CD4-positive, alpha-beta memory T cell (primary cell): Measurements from ENCODE around the gene GGA1. TPM values are rescaled to one million over a fixed set of nuclear protein-coding genes. Genes with fewer than 3 reads are reported as not detected.
A peak's percentile ranks its signal among the peaks of the same experiment; 100 is the strongest.

Experiments
- CTCF ChIA-PET: fragments of 350-600 bp; sonication (Branson Sonifier 250); formaldehyde crosslinking; loops from one replicate; lab custom pipeline; 2021; ENCODE audit warnings: inconsistent platforms; ENCODE audit not compliant: partially characterized antibody; lab: Charles Lee
- POLR2A ChIA-PET: fragments of 350-600 bp; sonication (Branson Sonifier 250); formaldehyde crosslinking; loops from one replicate; lab custom pipeline; 2021; ENCODE audit not compliant: partially characterized antibody; lab: Charles Lee
- DNase-seq, 5 donors: peaks; one replicate each; pipeline versions ENCODE4 v3.0.0 to v3.0.0-alpha.2; 2020 to 2022; ENCODE audit warnings: mixed read lengths in 1 of 5
- H3K27ac ChIP-seq: one replicate; pipeline ENCODE4 v1.7.0; 2013; ENCODE audit warnings: low read depth, low read length
- H3K27me3 ChIP-seq: 2 replicates; pipeline ENCODE4 v1.7.0; 2013; ENCODE audit warnings: mild to moderate bottlenecking, low read length, moderate library complexity; ENCODE audit not compliant: insufficient read depth
- H3K36me3 ChIP-seq: 2 replicates; pipeline ENCODE4 v1.7.0; 2013; ENCODE audit warnings: mild to moderate bottlenecking, low read length, moderate library complexity; ENCODE audit not compliant: insufficient read depth
- H3K4me1 ChIP-seq: 2 replicates; pipeline ENCODE4 v1.7.0; 2013; ENCODE audit warnings: mild to moderate bottlenecking, low read length, moderate library complexity; ENCODE audit not compliant: insufficient read depth
- H3K4me3 ChIP-seq, 2 donors: one replicate each; pipeline ENCODE4 v1.7.0; 2013; ENCODE audit warnings: low read length in 2 of 2, mild to moderate bottlenecking in 1 of 2
- H3K9me3 ChIP-seq, 2 donors: one replicate each; pipeline ENCODE4 v1.7.0; 2013; ENCODE audit warnings: low read length in 2 of 2, control low read depth in 1 of 2; ENCODE audit not compliant: control insufficient read depth in 1 of 2
- H3K27ac Mint-ChIP-seq, 7 donors: one replicate each; pipeline ENCODE4 v1.8.0; 2020 to 2021; ENCODE audit warnings: mixed read lengths in 7 of 7, mild to moderate bottlenecking in 6 of 7, inconsistent platforms in 3 of 7, moderate library complexity in 3 of 7
- H3K27me3 Mint-ChIP-seq, 2 donors: one replicate each; pipeline ENCODE4 v1.8.0; 2020 to 2021; ENCODE audit warnings: mixed read lengths in 2 of 2
- H3K36me3 Mint-ChIP-seq, 2 donors: one replicate each; pipeline ENCODE4 v1.8.0; 2020 to 2021; ENCODE audit warnings: mixed read lengths in 2 of 2, inconsistent platforms in 1 of 2, mild to moderate bottlenecking in 1 of 2
- H3K4me1 Mint-ChIP-seq, 4 donors: one replicate each; pipeline ENCODE4 v1.8.0; 2020 to 2021; ENCODE audit warnings: mixed read lengths in 4 of 4, mild to moderate bottlenecking in 1 of 4
- H3K4me3 Mint-ChIP-seq, 8 donors: one replicate each; pipeline ENCODE4 v1.8.0; 2020 to 2021; ENCODE audit warnings: mixed read lengths in 8 of 8, mild to moderate bottlenecking in 7 of 8, moderate library complexity in 6 of 8, inconsistent platforms in 3 of 8
- H3K9me3 Mint-ChIP-seq, 8 donors: one replicate each; pipeline ENCODE4 v1.8.0; 2020 to 2021; ENCODE audit warnings: mixed read lengths in 8 of 8, mild to moderate bottlenecking in 5 of 8, inconsistent platforms in 3 of 8, moderate library complexity in 1 of 8
- intact Hi-C: fragments of 100-400 bp; cut with micrococcal nuclease; formaldehyde crosslinking; loops from one replicate; pipeline ENCODE4 v1.15.1; 2023
- polyA plus RNA-seq, 2 donors: library from polyadenylated mRNA; unstranded; fragments of 300-500 nt; fragmentation: Illumina TruSeq; gene quantifications; one replicate each; pipeline ENCODE4 v1.2.3, GENCODE V29; 2021
- total RNA-seq, 2 experiments: library from RNA; stranded (reverse); gene quantifications; one replicate each; pipeline ENCODE4 v1.2.3, GENCODE V29; 2021

The GGA1 gene
- total and polyA plus RNA-seq, 4 experiments from 2014 or later, result 16.3 to 109 (median 67.5) TPM

DNA sequence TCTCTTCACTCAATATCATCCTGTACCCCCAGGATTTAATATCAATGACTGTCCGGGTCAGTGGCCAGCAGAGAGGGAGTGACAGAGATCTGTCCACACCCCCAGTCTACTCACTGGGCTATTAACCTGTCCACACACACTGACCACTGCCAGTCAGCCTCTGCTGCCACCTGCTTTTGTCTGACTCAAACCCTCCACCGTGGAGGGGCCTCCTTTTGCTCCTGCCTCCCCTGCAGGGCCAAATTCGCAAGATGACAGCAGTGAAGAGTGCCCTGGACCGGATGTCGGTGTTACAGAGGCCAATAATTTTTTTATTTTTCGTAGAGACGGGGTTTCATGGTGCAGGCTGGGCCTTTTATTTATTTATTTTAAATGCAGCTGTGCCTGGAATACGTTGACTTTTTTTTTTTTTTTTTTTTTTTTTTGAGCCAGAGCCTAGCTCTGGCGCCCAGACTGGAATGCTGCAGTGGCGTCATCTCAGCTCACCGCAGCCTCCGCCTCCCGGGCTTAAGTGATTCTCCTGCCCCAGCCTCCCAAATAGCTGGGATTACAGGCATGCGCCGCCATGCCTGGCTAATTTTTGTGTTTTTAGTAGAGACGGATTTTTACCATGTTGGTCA, 55.0 kb downstream of the GGA1 start:
- POLR2A ChIA-PET, result interaction anchor here (1.1 to 13.9 kb wide), 3 partner anchors 9 to 21 kb away, joined by 3 to 348 read pairs (median 7); partner anchors contain the start of gene LGALS1
- intact Hi-C loops, result no loop called here
- H3K27me3 ChIP-seq, result no peaks in the 10 kb centered on the region
- H3K4me3 ChIP-seq, result no peak overlapping the region
- no peaks in the 10 kb centered on the region for H3K27me3 Mint-ChIP-seq
- peaks cover 0 to 2% of the 10 kb centered on the region in 2 donors for H3K36me3 Mint-ChIP-seq
- H3K4me1 Mint-ChIP-seq, result peaks cover 18 to 31% (median 24%) of the 10 kb centered on the region in 4 donors
- H3K27ac ChIP-seq, result no peak overlapping the region
- no peaks in the 10 kb centered on the region for H3K9me3 Mint-ChIP-seq
- no peak overlapping the region for H3K27ac Mint-ChIP-seq
- H3K4me1 ChIP-seq, result peaks cover 24% of the 10 kb centered on the region
- CTCF ChIA-PET, result interaction anchor here (0.5 to 17.5 kb wide), 7 partner anchors 8 to 1193 kb away, joined by 3 to 221 read pairs (median 3); partner anchors contain the start of gene LGALS1
- DNase-seq, result no peak
- no peaks in the 10 kb centered on the region for H3K9me3 ChIP-seq
- H3K36me3 ChIP-seq, result no peaks in the 10 kb centered on the region
- H3K4me3 Mint-ChIP-seq, result no peak overlapping the region

DNA sequence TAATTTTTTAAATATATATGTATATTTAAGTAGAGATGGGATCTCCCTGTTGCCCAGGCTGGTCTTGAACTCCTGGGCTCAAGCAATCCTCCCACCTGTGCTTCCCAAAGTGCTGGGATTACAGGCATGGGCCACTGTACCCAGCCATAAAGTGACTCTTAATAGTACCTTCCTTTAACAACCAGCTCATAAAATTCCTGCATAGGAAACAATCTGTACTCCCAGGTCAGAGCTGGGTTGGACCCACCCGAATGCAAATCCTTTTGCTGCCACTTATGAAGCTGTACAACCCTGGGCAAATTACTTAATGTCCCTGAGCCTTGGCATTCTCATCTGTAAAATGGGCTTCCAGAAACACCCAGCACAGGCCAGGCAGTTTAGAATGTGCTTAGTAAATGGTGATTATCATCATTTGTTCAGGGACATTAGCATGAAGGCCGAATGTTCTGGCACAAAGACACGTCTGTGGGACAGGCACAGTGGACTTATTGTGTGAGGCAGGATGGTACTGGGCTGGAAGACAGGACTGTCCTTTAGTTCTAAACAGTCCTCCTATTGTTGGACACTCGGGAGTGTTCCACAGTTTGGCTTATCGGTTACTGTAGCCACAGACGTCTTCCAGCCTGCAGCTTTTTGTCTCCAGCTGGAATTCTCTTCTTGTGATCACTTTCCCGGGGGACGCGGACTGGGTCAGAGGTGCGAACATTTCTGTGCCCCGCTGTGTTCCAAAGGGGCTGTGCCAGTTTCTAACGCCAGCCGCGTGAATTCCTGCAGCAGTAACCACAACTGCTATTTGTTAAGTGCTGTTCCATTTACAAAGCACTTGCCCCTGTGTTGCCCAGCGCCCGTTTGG, 55.8 kb downstream of the GGA1 start:
- Mint-ChIP-seq H3K27me3 (no peaks in the 10 kb centered on the region), H3K4me3 (no peak overlapping the region), H3K9me3 (no peaks in the 10 kb centered on the region), H3K36me3 (peaks cover 0 to 2% of the 10 kb centered on the region in 2 donors), H3K4me1 (peaks cover 15 to 31% (median 23%) of the 10 kb centered on the region in 4 donors), H3K27ac (no peak overlapping the region)
- Histone ChIP-seq H3K4me1 (peaks cover 20% of the 10 kb centered on the region), H3K9me3 (no peaks in the 10 kb centered on the region), H3K27me3 (no peaks in the 10 kb centered on the region), H3K36me3 (no peaks in the 10 kb centered on the region), H3K4me3 (no peak overlapping the region), H3K27ac (no peak overlapping the region)
- ChIA-PET POLR2A (interaction anchor here (1.1 to 13.9 kb wide), 3 partner anchors 8 to 22 kb away, joined by 3 to 348 read pairs (median 7); partner anchors contain the start of gene LGALS1), CTCF (interaction anchor here (0.5 to 17.5 kb wide), 6 partner anchors 14 to 1194 kb away, joined by 3 to 221 read pairs (median 4); partner anchors contain the start of gene LGALS1)
- intact Hi-C loops, result no loop called here
- no peak for DNase-seq

DNA sequence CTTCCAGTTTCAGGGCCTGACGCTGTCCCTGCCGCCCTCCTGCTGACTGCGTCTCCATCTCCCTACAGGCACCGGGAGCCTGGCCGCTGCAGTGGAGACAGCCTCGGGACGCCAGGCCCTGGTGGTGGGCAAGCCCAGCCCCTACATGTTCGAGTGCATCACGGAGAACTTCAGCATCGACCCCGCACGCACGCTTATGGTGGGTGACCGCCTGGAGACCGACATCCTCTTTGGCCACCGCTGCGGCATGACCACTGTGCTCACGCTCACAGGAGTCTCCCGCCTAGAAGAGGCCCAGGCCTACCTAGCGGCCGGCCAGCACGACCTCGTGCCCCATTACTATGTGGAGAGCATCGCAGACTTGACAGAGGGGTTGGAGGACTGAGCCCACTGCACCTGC, 56.9 kb downstream of the GGA1 start:
- POLR2A ChIA-PET, result interaction anchor here (13.9 kb wide), 1 partner anchor 7 kb away, joined by 348 read pairs; the partner anchor contains the start of gene LGALS1
- H3K27me3 Mint-ChIP-seq, result no peaks in the 10 kb centered on the region
- intact Hi-C loops, result no loop called here
- no peaks in the 10 kb centered on the region for H3K36me3 ChIP-seq
- peaks cover 10% of the 10 kb centered on the region for H3K4me1 ChIP-seq
- no peaks in the 10 kb centered on the region for H3K9me3 ChIP-seq
- no peak overlapping the region for H3K27ac ChIP-seq
- peaks cover 5 to 24% (median 16%) of the 10 kb centered on the region in 4 donors for H3K4me1 Mint-ChIP-seq
- H3K4me3 Mint-ChIP-seq, result no peak overlapping the region
- H3K27me3 ChIP-seq, result no peaks in the 10 kb centered on the region
- no peaks in the 10 kb centered on the region for H3K9me3 Mint-ChIP-seq
- CTCF ChIA-PET, result interaction anchor here (1.0 to 17.5 kb wide), 3 partner anchors 8 to 22 kb away, joined by 4 to 221 read pairs (median 181); partner anchors contain the start of gene LGALS1
- H3K36me3 Mint-ChIP-seq, result peaks cover 0 to 2% of the 10 kb centered on the region in 2 donors
- no peak for DNase-seq
- H3K4me3 ChIP-seq, result no peak overlapping the region
- H3K27ac Mint-ChIP-seq, result no peak overlapping the region

DNA sequence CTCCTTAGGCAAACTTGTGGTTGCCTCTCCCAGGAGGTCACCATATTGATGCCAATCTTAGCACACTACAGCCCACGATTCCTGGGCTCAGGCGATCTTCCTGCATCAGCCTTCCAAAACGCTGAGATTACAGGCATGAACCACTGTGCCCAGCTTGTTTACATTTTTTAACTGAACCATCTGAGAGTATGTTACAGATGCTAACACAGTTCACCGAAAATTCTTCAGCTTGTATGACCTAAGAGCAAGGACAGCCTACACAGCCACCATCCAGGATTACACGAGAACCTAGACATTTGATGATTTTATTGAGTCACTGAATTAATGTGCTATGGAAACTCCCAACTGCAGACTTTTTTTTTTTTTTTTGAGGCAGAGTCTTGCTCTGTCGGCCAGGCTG, 61.0 kb downstream of the GGA1 start:
- Histone ChIP-seq H3K4me1 (peaks cover 29% of the 10 kb centered on the region), H3K4me3 (no peak overlapping the region), H3K36me3 (no peaks in the 10 kb centered on the region), H3K27me3 (no peaks in the 10 kb centered on the region), H3K9me3 (no peaks in the 10 kb centered on the region), H3K27ac (no peak overlapping the region)
- Mint-ChIP-seq H3K9me3 (no peaks in the 10 kb centered on the region), H3K4me1 (peaks cover 15 to 41% (median 26%) of the 10 kb centered on the region in 4 donors), H3K27ac (peak overlapping the region in 2 of 7 donors; percentile 22 to 57), H3K4me3 (peak overlapping the region in 1 of 8 donors; percentile 39), H3K27me3 (no peaks in the 10 kb centered on the region), H3K36me3 (peaks cover 0 to 3% of the 10 kb centered on the region in 2 donors)
- ChIA-PET POLR2A (interaction anchor here (0.7 to 12.9 kb wide), 3 partner anchors 9 to 29 kb away, joined by 3 to 348 read pairs (median 185); partner anchors contain the start of genes PDXP and SH3BP1), CTCF (interaction anchor here (0.6 to 22.7 kb wide), 5 partner anchors 8 to 77 kb away, joined by 3 to 558 read pairs (median 3); partner anchors contain the start of gene SH3BP1)
- DNase-seq, result no peak
- intact Hi-C loops, result no loop called here

DNA sequence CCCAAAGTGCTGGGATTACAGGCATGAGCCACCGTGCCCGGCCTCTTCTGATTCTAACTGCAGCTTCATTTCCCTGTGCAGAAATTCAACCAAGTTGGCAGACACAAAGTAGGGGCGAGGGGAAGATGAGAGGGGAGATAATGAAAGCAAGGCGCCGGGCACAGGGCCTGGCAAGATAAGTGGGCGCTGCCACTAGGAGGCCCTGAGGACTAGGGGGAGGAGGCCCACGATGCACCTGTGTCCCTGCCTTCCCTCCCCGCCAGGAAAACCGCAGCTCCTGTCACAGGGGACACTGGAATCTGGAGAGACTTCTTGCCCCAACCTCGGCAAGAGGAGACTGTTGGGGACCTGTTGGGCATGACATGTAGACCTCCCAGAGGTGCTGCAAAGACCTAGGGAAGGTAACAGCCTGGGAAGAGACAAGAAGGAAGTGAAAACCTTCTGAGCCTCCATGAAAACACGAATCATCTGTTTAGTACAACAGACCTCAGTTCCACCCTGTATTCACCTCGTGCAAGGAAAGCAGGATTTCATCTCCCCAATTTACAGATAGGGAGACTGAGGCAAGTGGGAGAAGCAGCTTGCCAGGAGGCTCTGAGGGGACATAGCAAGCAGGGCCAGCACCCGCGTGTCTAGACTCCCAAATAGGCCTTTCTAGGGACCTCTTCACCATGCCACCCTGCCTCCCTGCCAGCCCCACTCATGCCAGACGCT, 63.7 kb downstream of the GGA1 start:
- peak overlapping the region; percentile 57 to 96 (median 88) for H3K27ac Mint-ChIP-seq
- Histone ChIP-seq H3K9me3 (no peaks in the 10 kb centered on the region), H3K4me1 (peaks cover 42% of the 10 kb centered on the region), H3K27ac (peak overlapping the region; percentile 24), H3K27me3 (no peaks in the 10 kb centered on the region), H3K36me3 (no peaks in the 10 kb centered on the region), H3K4me3 (no peak overlapping the region)
- intact Hi-C loops, result no loop called here
- DNase-seq, result peak; percentile 35 to 61 (median 37)
- peak overlapping the region in 7 of 8 donors; percentile 8 to 59 (median 23) for H3K4me3 Mint-ChIP-seq
- no peaks in the 10 kb centered on the region for H3K27me3 Mint-ChIP-seq
- CTCF ChIA-PET, result interaction anchor here (0.6 to 22.7 kb wide), 6 partner anchors 10 to 53 kb away, joined by 3 to 558 read pairs (median 8); partner anchors contain the start of gene SH3BP1
- H3K9me3 Mint-ChIP-seq, result no peaks in the 10 kb centered on the region
- POLR2A ChIA-PET, result interaction anchor here (0.8 to 12.9 kb wide), 8 partner anchors 11 to 64 kb away, joined by 3 to 348 read pairs (median 37); partner anchors contain the start of genes GGA1, NOL12, PDXP and SH3BP1
- H3K36me3 Mint-ChIP-seq, result peaks cover 0 to 6% of the 10 kb centered on the region in 2 donors
- peaks cover 21 to 69% (median 34%) of the 10 kb centered on the region in 4 donors for H3K4me1 Mint-ChIP-seq

DNA sequence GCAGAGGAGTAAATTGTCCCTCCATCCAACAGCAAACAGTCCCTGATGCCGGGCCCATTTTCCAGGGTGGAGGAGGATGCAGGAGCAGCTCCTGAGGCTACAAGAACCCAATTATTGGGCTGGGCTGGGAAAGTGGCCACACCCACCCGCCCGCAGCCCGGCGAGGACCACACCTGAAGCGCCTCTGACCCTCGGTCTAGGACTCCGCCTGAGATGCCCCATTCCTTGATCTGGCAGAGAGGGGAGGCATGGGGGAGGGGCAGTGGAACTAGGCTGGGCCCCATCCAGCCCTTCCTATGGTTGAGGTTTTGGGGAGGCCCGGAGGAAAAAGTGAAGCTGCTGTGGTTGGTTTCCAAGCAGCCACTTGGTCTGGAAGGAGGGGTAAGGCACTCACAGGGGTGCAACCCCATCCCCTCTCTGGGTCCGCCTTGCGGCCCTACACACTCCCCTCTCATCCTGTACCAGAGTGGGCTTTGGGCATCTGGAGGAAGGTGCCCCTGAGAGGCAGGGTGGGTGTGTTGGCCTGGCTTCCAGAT, 64.4 kb downstream of the GGA1 start:
- no peaks in the 10 kb centered on the region for H3K27me3 ChIP-seq
- Mint-ChIP-seq H3K9me3 (no peaks in the 10 kb centered on the region), H3K27me3 (no peaks in the 10 kb centered on the region), H3K27ac (peak overlapping the region in 6 of 7 donors; percentile 57 to 96 (median 88)), H3K4me3 (peak overlapping the region in 3 of 8 donors; percentile 9 to 59 (median 20)), H3K36me3 (peaks cover 0 to 8% of the 10 kb centered on the region in 2 donors), H3K4me1 (peaks cover 24 to 75% (median 39%) of the 10 kb centered on the region in 4 donors)
- H3K27ac ChIP-seq, result no peak overlapping the region
- H3K4me1 ChIP-seq, result peaks cover 45% of the 10 kb centered on the region
- no peak for DNase-seq
- intact Hi-C loops, result no loop called here
- H3K4me3 ChIP-seq, result no peak overlapping the region
- POLR2A ChIA-PET, result interaction anchor here (1.0 to 12.9 kb wide), 6 partner anchors 11 to 68 kb away, joined by 3 to 348 read pairs (median 80); partner anchors contain the start of genes GGA1, NOL12, PDXP and SH3BP1
- CTCF ChIA-PET, result interaction anchor here (0.6 to 22.7 kb wide), 5 partner anchors 9 to 54 kb away, joined by 3 to 558 read pairs (median 33); partner anchors contain the start of genes PDXP and SH3BP1
- H3K9me3 ChIP-seq, result no peaks in the 10 kb centered on the region
- no peaks in the 10 kb centered on the region for H3K36me3 ChIP-seq
